Pancreas (tissue), 10 donors: ENCODE data around the gene EMSY. TPM values are rescaled to one million over a fixed set of nuclear protein-coding genes. Genes with fewer than 3 reads are reported as not detected.

Experiments
- ATAC-seq, 4 donors: fragments of 200-7000 bp; cut with Tn5 transposase; one replicate each; pipeline versions ENCODE4 v1.8.0 to v1.9.1; 2020; ENCODE audit warnings: mild to moderate bottlenecking in 4 of 4, moderate library complexity in 4 of 4
- DNase-seq, 6 donors: peaks; one replicate each; pipeline ENCODE4 v3.0.0-alpha.2; 2020
- FAIRE-seq: peaks from 2 replicates; lab custom pipeline; 2012; peaks lifted over from hg19 to GRCh38; lab: Jason Lieb, UNC
- H3K27ac ChIP-seq, 4 donors: fragments of 200-600 bp; sonication (generic); 1 replicate in 3 of 4; 2 replicates in 1 of 4; pipeline versions ENCODE4 v1.5.0 to v1.8.0; 2020
- H3K27me3 ChIP-seq, 4 donors: fragments of 200-600 bp; one replicate each; pipeline ENCODE4 v1.8.0; 2021
- H3K36me3 ChIP-seq, 3 donors: fragments of 200-600 bp; sonication (generic) in 1 of 3; one replicate each; pipeline versions ENCODE4 v1.5.0 to v1.8.0; 2020 to 2021
- H3K4me1 ChIP-seq, 3 donors: fragments of 200-600 bp; one replicate each; pipeline ENCODE4 v1.8.0; 2021
- H3K4me3 ChIP-seq, 4 donors: fragments of 200-600 bp; sonication (generic) in 2 of 4; one replicate each; pipeline versions ENCODE4 v1.5.0 to v1.8.0; 2020 to 2021
- H3K9me3 ChIP-seq, 4 donors: fragments of 200-600 bp; one replicate each; pipeline ENCODE4 v1.8.0; 2021
- CTCF ChIP-seq, 4 donors: fragments of 200-600 bp; sonication (generic) in 3 of 4; IDR thresholded peaks; one replicate each; pipeline versions ENCODE4 v1.5.0 to v1.8.0; 2021; ENCODE audit warnings: antibody characterized with exemption in 4 of 4
- WGBS, 2 donors: extraction: QIAGEN DNeasy Blood & Tissue Kit; methylation state at CpG; one replicate each; pipeline ENCODE4 v1.1.7; 2013; 5-methylcytosine and 5-hydroxymethylcytosine counted together
- intact Hi-C, 3 donors: fragments of 100-400 bp; cut with DNase I; formaldehyde crosslinking; loops; one replicate each; pipeline versions ENCODE4 v1.11.1 to v1.14.2; 2022
- polyA plus RNA-seq, 2 donors: library from polyadenylated mRNA; stranded (reverse); fragments of 200-250 nt; gene quantifications; one replicate each; pipeline ENCODE4 v1.2.3, GENCODE V29; 2013
- total RNA-seq, 6 donors: library from RNA; stranded (reverse); fragmentation: NEBNext Ultra II Directional in 4 of 6; extraction: Animal tissue kit (Norgen Biotek cat#: 25700) in 4 of 6; gene quantifications; one replicate each; pipeline versions ENCODE4 v1.2.1 to v1.2.4, GENCODE V29; 2021 to 2023
- donor health status: healthy with polysubstance abuse.
- donor health status: DM: no; HTN: no; CAD: no; lungs with moderate emphysema.
- donor health status: DM: no; HTN: no; CAD: no.
- donor health status: control.
- donor health status: control.
- donor health status: Bipolar disorder and iron deficiency.
- donor health status: DM: yes; HTN: yes; CAD: no.
- donor health status: DM: no; HTN: no; CAD: no.
- donor health status: DM: no; HTN: no; CAD: no.
- donor health status: DM: yes; HTN: yes; CAD: no.

The EMSY gene
- total and polyA plus RNA-seq, 8 donors, result 4.6 to 14.0 (median 7.0) TPM

- no peaks in the 10 kb centered on the region for H3K4me1 ChIP-seq
- H3K9me3 ChIP-seq, result no peaks in the 10 kb centered on the region
- no peak for TF ChIP-seq CTCF (IDR thresholded peaks at IDR 0.05)
- WGBS, 2 donors, result 67 to 70% methylated on average over 1 of the region's 1 CpG
- no peak overlapping the region for H3K27ac ChIP-seq
- H3K4me3 ChIP-seq, result no peak overlapping the region
- ATAC-seq (no peak), FAIRE-seq (no peak), DNase-seq (no peak)
- H3K36me3 ChIP-seq, result no peaks in the 10 kb centered on the region
- intact Hi-C loops, result no loop called here
- no peaks in the 10 kb centered on the region for H3K27me3 ChIP-seq
Observed at GRCh38 chr11:76559346-76559745, 114.5 kb downstream of the EMSY start.

GRCh38 chr11:76560219-76560618 lies 115.4 kb downstream of the EMSY start:
- no peaks in the 10 kb centered on the region for H3K27me3 ChIP-seq
- H3K9me3 ChIP-seq, result no peaks in the 10 kb centered on the region
- H3K4me1 ChIP-seq, result no peaks in the 10 kb centered on the region
- no peak for TF ChIP-seq CTCF (IDR thresholded peaks at IDR 0.05)
- DNase-seq (no peak), ATAC-seq (no peak), FAIRE-seq (no peak)
- no peak overlapping the region for H3K4me3 ChIP-seq
- no peak overlapping the region for H3K27ac ChIP-seq
- no peaks in the 10 kb centered on the region for H3K36me3 ChIP-seq
- WGBS, 2 donors, result 76 to 82% methylated on average over 5 of the region's 5 CpGs
- intact Hi-C loops, result no loop called here

- H3K9me3 ChIP-seq, result no peaks in the 10 kb centered on the region
- H3K4me3 ChIP-seq, result no peak overlapping the region
- TF ChIP-seq CTCF (IDR thresholded peaks at IDR 0.05), result no peak
- 36 to 42% methylated on average over 8 of the region's 8 CpGs for WGBS, 2 donors
- ATAC-seq (no peak), DNase-seq (no peak), FAIRE-seq (no peak)
- intact Hi-C loops, result no loop called here
- no peaks in the 10 kb centered on the region for H3K36me3 ChIP-seq
- no peaks in the 10 kb centered on the region for H3K4me1 ChIP-seq
- H3K27me3 ChIP-seq, result no peaks in the 10 kb centered on the region
- no peak overlapping the region for H3K27ac ChIP-seq
Observed at GRCh38 chr11:76561245-76561644, 116.4 kb downstream of the EMSY start.

- no peak for TF ChIP-seq CTCF (IDR thresholded peaks at IDR 0.05)
- Histone ChIP-seq H3K9me3 (no peaks in the 10 kb centered on the region), H3K27me3 (no peaks in the 10 kb centered on the region), H3K4me1 (no peaks in the 10 kb centered on the region), H3K27ac (no peak overlapping the region), H3K36me3 (no peaks in the 10 kb centered on the region), H3K4me3 (no peak overlapping the region)
- no peak for FAIRE-seq
- ATAC-seq, result no peak
- intact Hi-C loops, result no loop called here
- 70 to 79% methylated on average over 3 of the region's 3 CpGs for WGBS, 2 donors
- no peak for DNase-seq
Observed at GRCh38 chr11:76562541-76562940, 117.7 kb downstream of the EMSY start.

- no peaks in the 10 kb centered on the region for H3K4me1 ChIP-seq
- no peak overlapping the region for H3K4me3 ChIP-seq
- 61 to 69% methylated on average over 3 of the region's 3 CpGs for WGBS, 2 donors
- FAIRE-seq (no peak), DNase-seq (no peak), ATAC-seq (no peak)
- TF ChIP-seq CTCF (IDR thresholded peaks at IDR 0.05), result no peak
- no peaks in the 10 kb centered on the region for H3K27me3 ChIP-seq
- no peaks in the 10 kb centered on the region for H3K9me3 ChIP-seq
- intact Hi-C loops, result no loop called here
- no peak overlapping the region for H3K27ac ChIP-seq
- H3K36me3 ChIP-seq, result no peaks in the 10 kb centered on the region
Observed at GRCh38 chr11:76564364-76564763, 119.5 kb downstream of the EMSY start.
